T-cell (primary cell): Measurements from ENCODE around the gene ARL6IP4. TPM values are rescaled to one million over a fixed set of nuclear protein-coding genes. Genes with fewer than 3 reads are reported as not detected.
"Not testable (repeated sequence)": the region's sequence is repeated elsewhere in the genome, so short reads cannot be mapped to it uniquely, and the experiment has no call there.

Source experiments
- ATAC-seq, 4 experiments: fragments of 200-7000 bp in 3 of 4; fragments of 150-1000 bp in 1 of 4; cut with Tn5 transposase; replicated peaks in 1 of 4; 1 replicate in 3 of 4; 2 replicates in 1 of 4; pipeline ENCODE4 v1.10.0; 2021; ENCODE audit warnings: moderate library complexity in 3 of 4, mild to moderate bottlenecking in 2 of 4, moderate number of reproducible peaks in 1 of 4
- CTCF ChIA-PET, 2 donors: fragments of 300-600 bp; sonication (Branson Sonifier 250); formaldehyde crosslinking; loops; one replicate each; lab custom pipeline; 2022; ENCODE audit warnings: antibody characterized with exemption in 2 of 2; lab: Charles Lee
- POLR2A ChIA-PET, 2 donors: fragments of 300-600 bp; sonication (Branson Sonifier 250); formaldehyde crosslinking; loops; one replicate each; lab custom pipeline; 2022; ENCODE audit warnings: antibody characterized with exemption in 2 of 2; lab: Charles Lee
- DNase-seq, 35 experiments: peaks; one replicate each; pipeline versions ENCODE4 v3.0.0 to v3.0.0-alpha.2; 2013 to 2023
- H3K27ac ChIP-seq: one replicate; pipeline ENCODE4 v1.5.1; 2013; ENCODE audit warnings: low read length
- H3K27me3 ChIP-seq, 2 experiments: replicated peaks in 1 of 2; 1 replicate in 1 of 2; 2 replicates in 1 of 2; pipeline versions ENCODE4 v1.6.1 to v1.7.0; 2013; ENCODE audit warnings: low read length in 1 of 2, mixed read lengths in 1 of 2; ENCODE audit not compliant: control insufficient read depth in 2 of 2, insufficient read depth in 2 of 2; ENCODE audit errors: extremely low read depth in 1 of 2
- H3K36me3 ChIP-seq, 2 donors: 1 replicate in 1 of 2; 2 replicates in 1 of 2; pipeline versions ENCODE4 v1.6.1 to v1.7.0; 2013; ENCODE audit warnings: low read length in 1 of 2; ENCODE audit not compliant: control insufficient read depth in 2 of 2, insufficient read depth in 1 of 2; ENCODE audit errors: extremely low read depth in 1 of 2
- H3K4me1 ChIP-seq, 2 experiments: 1 replicate in 1 of 2; 2 replicates in 1 of 2; pipeline versions ENCODE4 v1.6.1 to v1.7.0; 2013; ENCODE audit warnings: low read length in 2 of 2, mixed read lengths in 1 of 2; ENCODE audit not compliant: insufficient read depth in 2 of 2, control insufficient read depth in 1 of 2; ENCODE audit errors: extremely low read depth in 1 of 2
- H3K4me3 ChIP-seq, 2 donors: 1 replicate in 1 of 2; 2 replicates in 1 of 2; pipeline versions ENCODE4 v1.5.1 to v1.7.0; 2013; ENCODE audit warnings: mild to moderate bottlenecking in 2 of 2, low read length in 1 of 2, moderate library complexity in 1 of 2; ENCODE audit not compliant: control insufficient read depth in 1 of 2; ENCODE audit errors: extremely low read depth in 1 of 2
- H3K9me3 ChIP-seq: 2 replicates; pipeline ENCODE4 v1.7.0; 2013
- H3K27ac Mint-ChIP-seq, 2 donors: one replicate each; pipeline ENCODE4 v1.8.0; 2020 to 2021; ENCODE audit warnings: mild to moderate bottlenecking in 2 of 2, mixed read lengths in 2 of 2
- H3K27me3 Mint-ChIP-seq, 2 donors: one replicate each; pipeline ENCODE4 v1.8.0; 2021 to 2022; ENCODE audit warnings: mixed read lengths in 2 of 2
- H3K36me3 Mint-ChIP-seq: one replicate; pipeline ENCODE4 v1.8.0; 2021; ENCODE audit warnings: mixed read lengths
- H3K4me1 Mint-ChIP-seq, 3 donors: one replicate each; pipeline ENCODE4 v1.8.0; 2020 to 2022; ENCODE audit warnings: mixed read lengths in 3 of 3, mild to moderate bottlenecking in 1 of 3
- H3K4me3 Mint-ChIP-seq, 3 donors: one replicate each; pipeline ENCODE4 v1.8.0; 2020 to 2022; ENCODE audit warnings: mild to moderate bottlenecking in 3 of 3, mixed read lengths in 3 of 3, moderate library complexity in 3 of 3
- H3K9me3 Mint-ChIP-seq, 3 donors: one replicate each; pipeline ENCODE4 v1.8.0; 2020 to 2022; ENCODE audit warnings: mixed read lengths in 3 of 3
- WGBS: methylation state at CpG from one replicate; pipeline ENCODE4 v1.1.5; 2013; ENCODE audit warnings: missing lambda C conversion rate; ENCODE audit not compliant: insufficient coverage; 5-methylcytosine and 5-hydroxymethylcytosine counted together
- total RNA-seq, 35 experiments: library from RNA in 6 of 35; stranded (reverse) in 6 of 35; fragments of 120-200 nt in 1 of 35; gene quantifications; one replicate each; pipeline versions ENCODE4 v1.2.1 to v1.2.4 and lab custom pipeline; 2013 to 2026

The ARL6IP4 gene
- total RNA-seq, 5 donors from 2014 or later (not counting 1 experiment from before 2014, with no cell fraction given), result 134 to 231 (median 204) TPM

DNA sequence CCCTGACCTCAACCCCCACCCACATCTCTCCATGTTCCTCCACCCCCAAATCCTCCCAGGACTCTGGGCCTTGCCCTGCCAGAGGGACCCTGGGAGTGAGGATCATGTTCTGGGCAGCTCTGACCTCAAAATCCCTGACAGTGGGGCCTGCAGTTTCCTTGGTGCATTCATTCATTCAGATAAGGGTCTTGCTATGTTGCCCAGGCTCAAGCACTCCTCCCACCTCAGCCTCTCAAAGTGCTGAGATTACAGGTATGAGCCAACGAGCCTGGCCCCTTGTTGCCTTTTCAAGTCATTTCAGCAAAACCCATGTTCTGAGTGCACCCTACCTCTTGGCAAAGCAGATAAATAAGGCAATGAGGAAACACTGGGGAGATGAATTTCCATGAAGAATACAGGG, 29.6 kb downstream of the ARL6IP4 start:
- Histone ChIP-seq H3K9me3 (no peaks in the 10 kb centered on the region), H3K27me3 (no peaks in the 10 kb centered on the region), H3K4me3 (no peak overlapping the region), H3K27ac (no peak overlapping the region), H3K4me1 (no peaks in the 10 kb centered on the region), H3K36me3 (peaks cover 25 to 37% of the 10 kb centered on the region in 2 donors)
- Mint-ChIP-seq H3K27ac (no peak overlapping the region), H3K36me3 (peaks cover 7% of the 10 kb centered on the region), H3K9me3 (no peaks in the 10 kb centered on the region), H3K27me3 (no peaks in the 10 kb centered on the region), H3K4me1 (peaks cover 0 to 2% (median 0%) of the 10 kb centered on the region in 3 donors), H3K4me3 (no peak overlapping the region)
- POLR2A ChIA-PET, result no interaction called here
- ATAC-seq (no peak), DNase-seq (no peak)
- WGBS, result no CpG with 5 or more reads among the region's 1 CpG
- CTCF ChIA-PET, result no interaction called here

DNA sequence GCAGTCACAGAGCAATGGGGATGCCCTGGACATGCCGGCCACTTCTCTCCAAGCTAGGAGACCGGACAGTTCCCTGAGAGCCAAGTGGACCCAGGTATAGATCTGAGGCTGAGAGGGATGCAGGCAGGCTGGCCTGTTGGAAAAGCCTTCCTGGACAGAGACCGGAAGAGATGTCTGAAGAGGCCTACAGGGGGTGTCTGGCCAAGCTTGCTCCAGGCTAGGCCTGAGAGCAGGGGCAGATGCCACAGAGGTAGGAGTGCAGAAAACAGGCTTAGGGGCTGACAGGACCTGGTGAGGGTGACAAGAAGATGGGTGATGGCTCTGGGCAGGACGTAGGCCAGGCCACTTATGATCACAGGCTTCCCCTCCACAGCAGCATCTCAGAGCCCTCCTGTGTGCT, 30.2 kb downstream of the ARL6IP4 start:
- ChIA-PET POLR2A (no interaction called here), CTCF (no interaction called here)
- H3K9me3 Mint-ChIP-seq, result no peaks in the 10 kb centered on the region
- H3K27ac ChIP-seq, result no peak overlapping the region
- no peaks in the 10 kb centered on the region for H3K9me3 ChIP-seq
- H3K27me3 ChIP-seq, result no peaks in the 10 kb centered on the region
- no peaks in the 10 kb centered on the region for H3K27me3 Mint-ChIP-seq
- DNase-seq (no peak), ATAC-seq (no peak)
- 80% methylated on average over 4 of the region's 4 CpGs for WGBS
- H3K4me1 Mint-ChIP-seq, result peaks cover 0 to 5% (median 3%) of the 10 kb centered on the region in 3 donors
- H3K4me1 ChIP-seq, result no peaks in the 10 kb centered on the region
- peaks cover 22 to 37% of the 10 kb centered on the region in 2 donors for H3K36me3 ChIP-seq
- H3K4me3 Mint-ChIP-seq, result no peak overlapping the region
- peaks cover 7% of the 10 kb centered on the region for H3K36me3 Mint-ChIP-seq
- no peak overlapping the region for H3K27ac Mint-ChIP-seq
- H3K4me3 ChIP-seq, result no peak overlapping the region

GRCh38 chr12:123011701-123012100, 31.2 kb downstream of the ARL6IP4 start:
- ChIA-PET CTCF (no interaction called here), POLR2A (interaction anchor here in 1 of 2 donors (0.8 kb wide), 1 partner anchor 15 kb away, joined by 3 read pairs; no protein-coding TSS in a partner anchor)
- Histone ChIP-seq H3K9me3 (no peaks in the 10 kb centered on the region), H3K4me1 (no peaks in the 10 kb centered on the region), H3K27me3 (no peaks in the 10 kb centered on the region), H3K36me3 (peaks cover 22 to 37% of the 10 kb centered on the region in 2 donors), H3K27ac (no peak overlapping the region), H3K4me3 (no peak overlapping the region)
- H3K9me3 Mint-ChIP-seq, result no peaks in the 10 kb centered on the region
- 86% methylated on average over 3 of the region's 6 CpGs for WGBS
- peaks cover 0 to 7% (median 7%) of the 10 kb centered on the region in 3 donors for H3K4me1 Mint-ChIP-seq
- H3K36me3 Mint-ChIP-seq, result peaks cover 7% of the 10 kb centered on the region
- ATAC-seq, result no peak
- H3K27me3 Mint-ChIP-seq, result no peaks in the 10 kb centered on the region
- H3K4me3 Mint-ChIP-seq, result no peak overlapping the region
- no peak overlapping the region for H3K27ac Mint-ChIP-seq
- DNase-seq, result no peak

- ATAC-seq, result no peak
- Mint-ChIP-seq H3K4me1 (peaks cover 0 to 9% (median 7%) of the 10 kb centered on the region in 3 donors), H3K27ac (no peak overlapping the region), H3K9me3 (no peaks in the 10 kb centered on the region), H3K36me3 (peaks cover 7% of the 10 kb centered on the region), H3K4me3 (no peak overlapping the region), H3K27me3 (no peaks in the 10 kb centered on the region)
- Histone ChIP-seq H3K9me3 (no peaks in the 10 kb centered on the region), H3K27me3 (no peaks in the 10 kb centered on the region), H3K36me3 (peaks cover 22 to 30% of the 10 kb centered on the region in 2 donors), H3K27ac (no peak overlapping the region), H3K4me3 (no peak overlapping the region), H3K4me1 (no peaks in the 10 kb centered on the region)
- ChIA-PET CTCF (no interaction called here), POLR2A (interaction anchor here in 1 of 2 donors (0.5 to 0.6 kb wide), 2 partner anchors 24 to 168 kb away, joined by 3 to 4 read pairs; no protein-coding TSS in a partner anchor)
- WGBS, result 96% methylated on average over 14 of the region's 19 CpGs
- DNase-seq, result no peak
These were observed 33.0 kb downstream of the ARL6IP4 start for GRCh38 chr12:123013185-123014095.

DNA sequence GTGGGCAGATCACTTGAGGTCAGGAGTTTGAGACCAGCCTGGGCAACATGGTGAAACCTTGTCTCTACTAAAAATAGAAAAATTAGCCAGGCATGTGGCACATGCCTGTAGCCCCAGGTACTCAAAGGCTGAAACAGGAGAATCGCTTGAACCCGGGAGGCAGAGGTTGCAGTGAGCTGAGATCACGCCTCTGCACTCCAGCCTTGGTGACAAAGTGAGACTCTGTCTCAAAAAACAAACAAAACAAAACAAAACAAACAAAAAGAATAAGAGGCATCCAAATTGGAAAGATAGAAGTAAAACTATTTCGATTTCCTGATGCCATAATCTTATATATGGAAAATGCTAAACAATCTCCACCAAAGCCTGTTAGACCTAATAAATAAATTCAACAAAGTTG, 34.0 kb downstream of the ARL6IP4 start:
- H3K4me3 Mint-ChIP-seq, POLR2A ChIA-PET, H3K27me3 Mint-ChIP-seq, H3K9me3 Mint-ChIP-seq, DNase-seq, H3K36me3 Mint-ChIP-seq, H3K27ac ChIP-seq, H3K27me3 ChIP-seq, H3K4me3 ChIP-seq, H3K27ac Mint-ChIP-seq, H3K9me3 ChIP-seq, H3K4me1 ChIP-seq, ATAC-seq: not testable (repeated sequence)
- CTCF ChIA-PET, result interaction anchor here in 1 of 2 donors (0.6 kb wide), 2 partner anchors 64 to 226 kb away, joined by 3 read pairs; no protein-coding TSS in a partner anchor
- 100% methylated on average over 2 of the region's 4 CpGs for WGBS
- peaks cover 22 to 23% of the 10 kb centered on the region in 2 donors for H3K36me3 ChIP-seq
- H3K4me1 Mint-ChIP-seq, result peaks cover 4 to 12% (median 10%) of the 10 kb centered on the region in 3 donors

GRCh38 chr12:123017753-123018152, 37.3 kb downstream of the ARL6IP4 start:
- Histone ChIP-seq H3K36me3 (peaks cover 7 to 8% of the 10 kb centered on the region in 2 donors), H3K9me3 (no peaks in the 10 kb centered on the region), H3K4me3 (no peak overlapping the region), H3K27ac (no peak overlapping the region), H3K4me1 (no peaks in the 10 kb centered on the region), H3K27me3 (no peaks in the 10 kb centered on the region)
- ChIA-PET CTCF (interaction anchor here in 1 of 2 donors (0.7 kb wide), 1 partner anchor 79 kb away, joined by 3 read pairs; no protein-coding TSS in a partner anchor), POLR2A (no interaction called here)
- Mint-ChIP-seq H3K27ac (no peak overlapping the region), H3K4me1 (peaks cover 13 to 23% (median 18%) of the 10 kb centered on the region in 3 donors), H3K9me3 (no peaks in the 10 kb centered on the region), H3K27me3 (no peaks in the 10 kb centered on the region), H3K4me3 (no peak overlapping the region), H3K36me3 (no peaks in the 10 kb centered on the region)
- DNase-seq (no peak), ATAC-seq (no peak)
- no CpG with 5 or more reads among the region's 1 CpG for WGBS
